ENCODE measurements around the gene PFDN6. TPM values are rescaled to one million over a fixed set of nuclear protein-coding genes. Genes with fewer than 3 reads are reported as not detected.

Gene PFDN6
- polyA plus RNA-seq, 1 of the 3 experiments (the other 2 are of a cell fraction) = 182 TPM

- TF ChIP-seq MAX (IDR thresholded peaks at IDR 0.05; ENCODE audit: low read depth) = no peak
- no peak for TF ChIP-seq EP300 (IDR thresholded peaks at IDR 0.05; ENCODE audit: borderline replicate concordance in 1 of 2, low read depth in 1 of 2, low read length in 1 of 2)
- TF ChIP-seq ELF1 (IDR thresholded peaks at IDR 0.05) = no peak
- no peak for TF ChIP-seq FOSL2 (IDR thresholded peaks at IDR 0.05; ENCODE audit: borderline replicate concordance, low read depth)
These were observed 7.5 kb downstream of the PFDN6 start (continued) for GRCh38 chr6:33296797-33297405.

- Histone ChIP-seq H2AFZ (ENCODE audit: low read depth) (no peak overlapping the region), H3K9me2 (no peaks in the 10 kb centered on the region), H3K9me3 (no peaks in the 10 kb centered on the region), H3K4me3 (ENCODE audit: low read depth in 2 of 2, low read length in 1 of 2) (peak overlapping the region; percentile 84 to 89), H3F3A (replicated peaks; ENCODE audit: insufficient read depth) (peaks cover 22% of the 10 kb centered on the region), H3K4me2 (peak overlapping the region; percentile 94), H3K9ac (peak overlapping the region; percentile 94), H3K36me3 (replicated peaks in 1 of 2; ENCODE audit: control insufficient read depth in 1 of 2, insufficient read depth in 2 of 2, low read length in 1 of 2) (peaks cover 12 to 31% of the 10 kb centered on the region in 2 experiments), H3K27me3 (ENCODE audit: insufficient read depth) (no peaks in the 10 kb centered on the region), H3K4me1 (ENCODE audit: control insufficient read depth in 1 of 2, insufficient read depth in 2 of 2, low read depth in 1 of 2, low read length in 1 of 2) (peaks cover 4 to 13% of the 10 kb centered on the region in 2 experiments; a peak in 1 of 4 replicates), H3K27ac (ENCODE audit: low read depth in 2 of 2, low read length in 1 of 2) (peak overlapping the region; percentile 48 to 99; a peak in 3 of 4 replicates), H3K79me2 (ENCODE audit: insufficient read depth) (peaks cover 36% of the 10 kb centered on the region), H4K20me1 (ENCODE audit: insufficient read depth) (peaks cover 11% of the 10 kb centered on the region; the same call in 1 of the 2 replicates)
- CTCF ChIA-PET = interaction anchor here (0.9 to 3.9 kb wide), 6 partner anchors 15 to 128 kb away, joined by 3 to 19 read pairs (median 4); partner anchors contain the start of gene B3GALT4
- 29% methylated on average over 8 of the region's 16 CpGs for WGBS (ENCODE audit: low lambda C conversion rate)
- DNase-seq = peak; percentile 69
- POLR2A ChIA-PET = interaction anchor here (1.6 to 3.3 kb wide), 2 partner anchors 21 to 25 kb away, joined by 4 to 26 read pairs; partner anchors contain the start of genes B3GALT4, RPS18 and VPS52
- TF ChIP-seq SIN3A (IDR thresholded peaks at IDR 0.05; ENCODE audit: borderline replicate concordance, low read depth, low read length) (no peak), SMC3 (IDR thresholded peaks at IDR 0.05; ENCODE audit: low read depth, low read length) (no peak), EZH2phosphoT487 (IDR thresholded peaks at IDR 0.05; ENCODE audit: borderline replicate concordance, low read depth) (no peak), GATA2 (CRISPR knock-in tag; IDR thresholded peaks at IDR 0.05) (no peak), NFIC (IDR thresholded peaks at IDR 0.05; ENCODE audit: borderline replicate concordance) (no peak), MXI1 (IDR thresholded peaks at IDR 0.05; ENCODE audit: low read depth, low read length) (peak; percentile 32; the same call in 1 of the 2 replicates), JUND (IDR thresholded peaks at IDR 0.05) (no peak), POLR2AphosphoS5 (IDR thresholded peaks at IDR 0.05; ENCODE audit: low read depth, low read length) (no peak), IRF3 (IDR thresholded peaks at IDR 0.05; ENCODE audit: low read depth, low read length) (no peak), EP300 (IDR thresholded peaks at IDR 0.05; ENCODE audit: borderline replicate concordance in 1 of 2, low read depth in 1 of 2, low read length in 1 of 2) (no peak), USF2 (IDR thresholded peaks at IDR 0.05; ENCODE audit: borderline replicate concordance, low read depth, low read length) (no peak), RAD21 (IDR thresholded peaks at IDR 0.05; ENCODE audit: low read length) (no peak), USF1 (IDR thresholded peaks at IDR 0.05; ENCODE audit: borderline replicate concordance, low read depth) (peak; percentile 88), PBX3 (IDR thresholded peaks at IDR 0.05) (peak; percentile 32; the same call in 1 of the 2 replicates), ELF1 (IDR thresholded peaks at IDR 0.05) (no peak)
These were observed 8.1 kb downstream of the PFDN6 start for GRCh38 chr6:33297406-33297955.

Data from SK-N-SH (cell line).